T-cell (primary cell): ENCODE results near the gene STK10. TPM values are rescaled to one million over a fixed set of nuclear protein-coding genes. Genes with fewer than 3 reads are reported as not detected.
A peak's percentile ranks its signal among the peaks of the same experiment; 100 is the strongest.

Source experiments
- ATAC-seq, 4 experiments: fragments of 200-7000 bp in 3 of 4; fragments of 150-1000 bp in 1 of 4; cut with Tn5 transposase; replicated peaks in 1 of 4; 1 replicate in 3 of 4; 2 replicates in 1 of 4; pipeline ENCODE4 v1.10.0; 2021; ENCODE audit warnings: moderate library complexity in 3 of 4, mild to moderate bottlenecking in 2 of 4, moderate number of reproducible peaks in 1 of 4
- CTCF ChIA-PET, 2 donors: fragments of 300-600 bp; sonication (Branson Sonifier 250); formaldehyde crosslinking; loops; one replicate each; lab custom pipeline; 2022; ENCODE audit warnings: antibody characterized with exemption in 2 of 2; lab: Charles Lee
- POLR2A ChIA-PET, 2 donors: fragments of 300-600 bp; sonication (Branson Sonifier 250); formaldehyde crosslinking; loops; one replicate each; lab custom pipeline; 2022; ENCODE audit warnings: antibody characterized with exemption in 2 of 2; lab: Charles Lee
- DNase-seq, 35 experiments: peaks; one replicate each; pipeline versions ENCODE4 v3.0.0 to v3.0.0-alpha.2; 2013 to 2023
- H3K27ac ChIP-seq: one replicate; pipeline ENCODE4 v1.5.1; 2013; ENCODE audit warnings: low read length
- H3K27me3 ChIP-seq, 2 experiments: replicated peaks in 1 of 2; 1 replicate in 1 of 2; 2 replicates in 1 of 2; pipeline versions ENCODE4 v1.6.1 to v1.7.0; 2013; ENCODE audit warnings: low read length in 1 of 2, mixed read lengths in 1 of 2; ENCODE audit not compliant: control insufficient read depth in 2 of 2, insufficient read depth in 2 of 2; ENCODE audit errors: extremely low read depth in 1 of 2
- H3K36me3 ChIP-seq, 2 donors: 1 replicate in 1 of 2; 2 replicates in 1 of 2; pipeline versions ENCODE4 v1.6.1 to v1.7.0; 2013; ENCODE audit warnings: low read length in 1 of 2; ENCODE audit not compliant: control insufficient read depth in 2 of 2, insufficient read depth in 1 of 2; ENCODE audit errors: extremely low read depth in 1 of 2
- H3K4me1 ChIP-seq, 2 experiments: 1 replicate in 1 of 2; 2 replicates in 1 of 2; pipeline versions ENCODE4 v1.6.1 to v1.7.0; 2013; ENCODE audit warnings: low read length in 2 of 2, mixed read lengths in 1 of 2; ENCODE audit not compliant: insufficient read depth in 2 of 2, control insufficient read depth in 1 of 2; ENCODE audit errors: extremely low read depth in 1 of 2
- H3K4me3 ChIP-seq, 2 donors: 1 replicate in 1 of 2; 2 replicates in 1 of 2; pipeline versions ENCODE4 v1.5.1 to v1.7.0; 2013; ENCODE audit warnings: mild to moderate bottlenecking in 2 of 2, low read length in 1 of 2, moderate library complexity in 1 of 2; ENCODE audit not compliant: control insufficient read depth in 1 of 2; ENCODE audit errors: extremely low read depth in 1 of 2
- H3K9me3 ChIP-seq: 2 replicates; pipeline ENCODE4 v1.7.0; 2013
- H3K27ac Mint-ChIP-seq, 2 donors: one replicate each; pipeline ENCODE4 v1.8.0; 2020 to 2021; ENCODE audit warnings: mild to moderate bottlenecking in 2 of 2, mixed read lengths in 2 of 2
- H3K27me3 Mint-ChIP-seq, 2 donors: one replicate each; pipeline ENCODE4 v1.8.0; 2021 to 2022; ENCODE audit warnings: mixed read lengths in 2 of 2
- H3K36me3 Mint-ChIP-seq: one replicate; pipeline ENCODE4 v1.8.0; 2021; ENCODE audit warnings: mixed read lengths
- H3K4me1 Mint-ChIP-seq, 3 donors: one replicate each; pipeline ENCODE4 v1.8.0; 2020 to 2022; ENCODE audit warnings: mixed read lengths in 3 of 3, mild to moderate bottlenecking in 1 of 3
- H3K4me3 Mint-ChIP-seq, 3 donors: one replicate each; pipeline ENCODE4 v1.8.0; 2020 to 2022; ENCODE audit warnings: mild to moderate bottlenecking in 3 of 3, mixed read lengths in 3 of 3, moderate library complexity in 3 of 3
- H3K9me3 Mint-ChIP-seq, 3 donors: one replicate each; pipeline ENCODE4 v1.8.0; 2020 to 2022; ENCODE audit warnings: mixed read lengths in 3 of 3
- WGBS: methylation state at CpG from one replicate; pipeline ENCODE4 v1.1.5; 2013; ENCODE audit warnings: missing lambda C conversion rate; ENCODE audit not compliant: insufficient coverage; 5-methylcytosine and 5-hydroxymethylcytosine counted together
- total RNA-seq, 35 experiments: library from RNA in 6 of 35; stranded (reverse) in 6 of 35; fragments of 120-200 nt in 1 of 35; gene quantifications; one replicate each; pipeline versions ENCODE4 v1.2.1 to v1.2.4 and lab custom pipeline; 2013 to 2026

Gene STK10
- total RNA-seq, 5 donors from 2014 or later (not counting 1 experiment from before 2014, with no cell fraction given) = 305 to 437 (median 331) TPM

DNA sequence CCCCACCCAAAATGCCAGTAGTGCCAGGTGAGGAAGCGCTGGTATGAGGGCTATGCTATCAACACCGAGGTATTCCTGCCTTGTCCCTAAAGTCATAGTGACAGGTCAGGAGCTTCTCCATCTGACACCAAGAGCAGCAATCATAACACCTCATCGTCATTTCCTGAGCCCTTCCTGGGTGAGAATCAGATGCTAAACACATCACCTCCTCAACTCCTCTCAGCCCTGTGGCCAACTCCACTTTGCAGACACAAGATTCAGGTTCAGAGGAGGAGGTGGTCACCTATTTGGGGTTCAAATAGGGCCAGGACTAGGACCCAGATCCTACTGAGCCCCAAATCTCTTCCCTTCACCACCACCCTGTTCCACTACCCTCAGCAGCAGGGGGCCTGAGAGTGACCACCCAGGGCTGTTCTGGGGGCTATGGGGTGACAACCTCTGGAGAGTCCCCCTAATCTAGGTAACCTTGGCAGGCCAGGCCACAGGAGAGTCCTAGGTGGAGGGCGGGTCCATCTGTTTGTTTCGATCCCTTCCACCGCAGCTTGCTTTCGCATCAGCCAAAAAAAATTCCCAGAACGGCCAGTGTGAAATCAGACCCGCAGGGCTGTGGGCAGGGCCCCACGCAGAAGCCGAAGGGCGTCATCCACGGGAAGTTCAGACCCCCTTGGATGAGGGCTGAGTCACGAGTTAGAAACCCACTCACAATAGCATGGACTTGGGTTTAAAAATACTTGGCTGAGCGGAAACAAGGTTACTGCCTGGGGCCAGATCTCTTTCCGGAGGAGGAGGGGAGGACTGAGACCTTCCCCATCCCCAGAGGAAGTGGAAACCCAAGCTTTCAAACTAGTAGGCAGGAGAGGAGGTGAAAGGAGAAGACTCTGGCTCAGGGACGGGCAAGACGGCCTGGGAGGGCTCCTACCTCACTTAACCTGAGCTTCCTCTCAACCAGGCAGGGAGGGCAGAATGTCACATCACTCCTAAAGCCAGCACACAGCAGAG, 8.7 kb downstream of the STK10 start:
- DNase-seq (peak in 34 of 35 experiments; percentile 25 to 84 (median 52)), ATAC-seq (peak; percentile 36 to 47 (median 42))
- Mint-ChIP-seq H3K9me3 (no peaks in the 10 kb centered on the region), H3K4me3 (peak overlapping the region; percentile 79 to 95 (median 89)), H3K4me1 (peaks cover 84 to 98% (median 94%) of the 10 kb centered on the region in 3 donors), H3K27ac (peak overlapping the region; percentile 100), H3K36me3 (peaks cover 32% of the 10 kb centered on the region), H3K27me3 (no peaks in the 10 kb centered on the region)
- CTCF ChIA-PET = interaction anchor here (0.6 to 2.1 kb wide), 4 partner anchors 7 to 202 kb away, joined by 3 to 15 read pairs (median 8); partner anchors contain the start of gene STK10 (in 1 of the 2)
- H3K36me3 ChIP-seq = peaks cover 0 to 12% of the 10 kb centered on the region in 2 donors
- H3K4me1 ChIP-seq = peaks cover 60 to 97% of the 10 kb centered on the region in 2 experiments
- POLR2A ChIA-PET = interaction anchor here (0.5 to 1.2 kb wide), 9 partner anchors 7 to 1433 kb away, joined by 3 to 14 read pairs (median 3); partner anchors contain the start of gene FBXW11 (in 1 of the 2)
- H3K9me3 ChIP-seq = no peaks in the 10 kb centered on the region
- H3K27me3 ChIP-seq = no peaks in the 10 kb centered on the region
- 5% methylated on average over 8 of the region's 18 CpGs for WGBS
- peak overlapping the region; percentile 95 for H3K27ac ChIP-seq
- H3K4me3 ChIP-seq = peak overlapping the region; percentile 54 to 67

DNA sequence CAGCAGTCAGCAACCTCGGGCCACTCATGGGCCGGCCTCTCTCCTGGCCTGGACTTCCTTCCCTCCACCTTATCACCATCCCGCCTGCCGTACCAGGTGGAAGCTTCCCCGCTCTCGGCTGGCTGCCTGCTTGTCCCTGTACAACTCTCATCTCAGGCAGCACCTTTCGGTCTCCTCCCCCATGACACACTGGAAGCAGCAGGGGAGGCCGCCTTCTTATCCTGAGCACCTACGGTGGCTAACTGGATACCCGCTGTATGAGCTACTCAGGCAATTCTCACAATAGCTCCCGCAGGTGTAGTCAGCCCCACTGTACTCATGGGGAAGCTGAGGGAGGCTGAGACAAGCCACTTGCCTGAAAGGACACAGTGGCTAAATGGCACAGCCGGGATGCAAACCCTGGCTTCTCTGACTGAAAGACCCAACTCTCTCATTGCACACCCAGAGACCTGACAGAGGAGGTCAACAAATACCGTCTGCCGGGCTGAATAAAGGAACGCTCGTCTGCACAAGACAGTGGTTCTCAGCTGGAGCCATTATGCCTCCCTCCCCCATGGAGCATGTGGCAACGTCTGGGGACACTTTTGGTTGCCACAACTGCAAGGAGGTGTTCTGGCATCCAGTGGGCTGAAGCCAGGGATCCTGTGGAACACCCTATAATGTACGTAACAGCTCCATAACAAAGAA, 9.6 kb downstream of the STK10 start:
- Mint-ChIP-seq H3K4me1 (peaks cover 86 to 98% (median 94%) of the 10 kb centered on the region in 3 donors), H3K27me3 (no peaks in the 10 kb centered on the region), H3K36me3 (peaks cover 29% of the 10 kb centered on the region), H3K27ac (peak overlapping the region; percentile 100), H3K9me3 (no peaks in the 10 kb centered on the region), H3K4me3 (peak overlapping the region; percentile 79 to 95 (median 89))
- ChIA-PET CTCF (interaction anchor here (0.6 to 2.1 kb wide), 4 partner anchors 8 to 201 kb away, joined by 3 to 15 read pairs (median 8); partner anchors contain the start of gene STK10 (in 1 of the 2)), POLR2A (interaction anchor here (0.5 to 1.2 kb wide), 8 partner anchors 8 to 1434 kb away, joined by 3 to 14 read pairs (median 3); no protein-coding TSS in a partner anchor)
- Histone ChIP-seq H3K4me1 (peaks cover 57 to 97% of the 10 kb centered on the region in 2 experiments), H3K36me3 (peaks cover 0 to 12% of the 10 kb centered on the region in 2 donors), H3K9me3 (no peaks in the 10 kb centered on the region), H3K4me3 (peak overlapping the region; percentile 54 to 67), H3K27ac (peak overlapping the region; percentile 95), H3K27me3 (no peaks in the 10 kb centered on the region)
- DNase-seq (peak in 23 of 35 experiments; percentile 19 to 60 (median 42)), ATAC-seq (peak in 3 of 4 experiments; percentile 0 to 9 (median 2))
- 1% methylated on average over 14 of the region's 18 CpGs for WGBS

DNA sequence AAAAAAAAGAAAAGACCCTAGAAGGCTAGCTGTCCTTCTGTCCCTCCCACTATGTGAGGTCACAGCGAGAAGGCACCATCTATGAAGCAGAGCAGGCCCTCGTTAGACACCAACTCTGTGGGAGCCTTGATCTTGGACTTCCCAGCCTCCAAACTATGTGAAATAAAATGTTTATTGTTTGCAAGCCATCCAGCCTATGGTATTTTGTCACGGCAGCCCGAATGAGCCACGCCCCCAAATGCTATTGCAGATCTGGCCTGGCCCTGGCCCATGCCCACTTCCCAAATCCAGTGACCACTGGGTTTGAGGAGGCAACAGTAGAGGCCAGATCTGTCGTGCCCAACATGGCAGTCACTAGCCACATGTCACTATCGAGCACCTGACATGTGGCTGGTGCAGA, 10.8 kb downstream of the STK10 start:
- POLR2A ChIA-PET = interaction anchor here (0.6 to 4.5 kb wide), 3 partner anchors 9 to 155 kb away, joined by 3 to 68 read pairs (median 25); partner anchors contain the start of gene STK10 (in 1 of the 2)
- H3K27ac ChIP-seq = peak overlapping the region; percentile 95

DNA sequence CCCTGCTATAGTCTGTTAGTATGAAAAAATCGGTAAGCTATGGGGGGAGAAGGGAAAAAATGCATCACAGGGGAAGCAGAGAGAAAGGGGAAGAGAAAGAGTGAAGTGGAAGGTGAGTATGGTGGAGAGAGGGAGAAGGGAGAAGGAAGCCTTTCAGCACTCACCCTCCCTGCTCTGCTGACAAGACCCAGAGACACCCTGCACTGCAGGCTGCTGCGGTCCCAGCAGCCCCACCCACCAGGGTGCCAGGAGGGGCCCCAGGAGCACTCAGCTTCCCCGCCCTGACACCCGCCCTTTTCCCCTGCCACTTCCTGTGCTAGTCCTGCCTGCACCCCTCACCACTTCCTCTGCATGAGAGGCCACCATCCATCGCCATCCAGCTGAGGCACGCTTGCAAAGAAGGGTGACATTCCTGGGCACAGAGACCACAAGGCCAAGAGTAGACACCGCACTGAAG, 12.7 kb downstream of the STK10 start:
- Mint-ChIP-seq H3K27ac (peak overlapping the region; percentile 100), H3K4me1 (peaks cover 97 to 100% (median 99%) of the 10 kb centered on the region in 3 donors), H3K4me3 (peak overlapping the region; percentile 89 to 95 (median 89)), H3K9me3 (no peaks in the 10 kb centered on the region), H3K27me3 (no peaks in the 10 kb centered on the region), H3K36me3 (peaks cover 20% of the 10 kb centered on the region)
- ChIA-PET CTCF (interaction anchor here (0.6 to 5.2 kb wide), 10 partner anchors 8 to 168 kb away, joined by 3 to 119 read pairs (median 4); partner anchors contain the start of genes STK10 (in 2 of the 2) and FBXW11 (in 1 of the 2)), POLR2A (interaction anchor here (0.7 to 4.5 kb wide), 6 partner anchors 8 to 71 kb away, joined by 4 to 68 read pairs (median 8); partner anchors contain the start of gene STK10 (in 1 of the 2))
- H3K27ac ChIP-seq = peak overlapping the region; percentile 95
- 0% methylated on average over 7 of the region's 7 CpGs for WGBS
- peak; percentile 78 to 84 (median 82) for ATAC-seq
- peak; percentile 82 to 98 (median 95) for DNase-seq
- H3K4me3 ChIP-seq = peak overlapping the region; percentile 67 to 86
- peaks cover 0 to 22% of the 10 kb centered on the region in 2 donors for H3K36me3 ChIP-seq
- H3K9me3 ChIP-seq = no peaks in the 10 kb centered on the region
- H3K4me1 ChIP-seq = peaks cover 58 to 97% of the 10 kb centered on the region in 2 experiments
- H3K27me3 ChIP-seq = no peaks in the 10 kb centered on the region

More for the DNA sequence above, 10.8 kb downstream of the STK10 start:
- Histone ChIP-seq H3K27me3 (no peaks in the 10 kb centered on the region), H3K4me1 (peaks cover 58 to 97% of the 10 kb centered on the region in 2 experiments), H3K4me3 (no peak overlapping the region), H3K9me3 (no peaks in the 10 kb centered on the region), H3K36me3 (peaks cover 0 to 12% of the 10 kb centered on the region in 2 donors)
- H3K27me3 Mint-ChIP-seq = no peaks in the 10 kb centered on the region
- ATAC-seq (no peak), DNase-seq (no peak)
- H3K4me1 Mint-ChIP-seq = peaks cover 92 to 98% (median 93%) of the 10 kb centered on the region in 3 donors
- peak overlapping the region; percentile 34 to 95 (median 89) for H3K4me3 Mint-ChIP-seq
- 56% methylated on average over 3 of the region's 7 CpGs for WGBS
- peak overlapping the region; percentile 100 for H3K27ac Mint-ChIP-seq
- peaks cover 22% of the 10 kb centered on the region for H3K36me3 Mint-ChIP-seq
- no peaks in the 10 kb centered on the region for H3K9me3 Mint-ChIP-seq
- CTCF ChIA-PET = interaction anchor here (1.0 to 5.2 kb wide), 2 partner anchors 9 to 10 kb away, joined by 10 to 119 read pairs; partner anchors contain the start of gene STK10 (in 1 of the 2)

DNA sequence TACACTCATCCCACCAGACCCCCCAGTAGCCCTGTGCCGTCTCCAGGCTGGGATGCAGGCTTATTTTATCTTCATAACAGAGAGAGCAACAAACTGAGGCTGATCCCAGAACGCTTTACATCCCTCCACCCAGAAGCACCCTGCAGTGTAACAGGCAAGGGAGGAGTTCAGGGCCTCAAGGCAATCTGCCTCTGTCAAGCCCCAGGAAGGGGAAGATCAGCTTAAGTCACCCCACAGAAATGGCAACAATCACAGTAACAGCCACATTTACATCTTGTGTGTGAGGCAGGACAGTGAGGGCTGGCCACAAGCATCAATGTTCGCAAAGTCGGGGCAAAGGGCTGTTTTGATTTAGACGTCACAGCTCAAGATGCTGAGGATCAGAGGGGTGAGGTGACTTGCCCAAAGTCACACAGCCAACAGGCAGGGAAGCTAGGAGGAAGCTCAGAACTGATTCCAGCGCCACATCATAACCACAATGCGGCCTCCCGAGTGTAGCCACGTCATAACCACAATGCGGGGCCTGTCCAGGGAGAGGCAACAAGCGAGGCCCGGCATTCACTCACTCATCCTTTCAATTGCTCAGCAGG, 14.4 kb downstream of the STK10 start:
- DNase-seq (peak in 33 of 35 experiments; percentile 14 to 77 (median 48)), ATAC-seq (peak in 1 of 4 experiments; percentile 4)
- Histone ChIP-seq H3K4me1 (peaks cover 54 to 96% of the 10 kb centered on the region in 2 experiments), H3K27ac (peak overlapping the region; percentile 74), H3K9me3 (no peaks in the 10 kb centered on the region), H3K4me3 (peak overlapping the region; percentile 67 to 86), H3K36me3 (peaks cover 0 to 37% of the 10 kb centered on the region in 2 donors), H3K27me3 (no peaks in the 10 kb centered on the region)
- H3K9me3 Mint-ChIP-seq = no peaks in the 10 kb centered on the region
- ChIA-PET CTCF (interaction anchor here (0.7 to 5.2 kb wide), 10 partner anchors 9 to 120 kb away, joined by 3 to 119 read pairs (median 8); partner anchors contain the start of gene STK10 (in 2 of the 2)), POLR2A (interaction anchor here (0.5 to 4.5 kb wide), 7 partner anchors 9 to 750 kb away, joined by 4 to 68 read pairs (median 6); partner anchors contain the start of gene STK10 (in 1 of the 2))
- H3K27me3 Mint-ChIP-seq = no peaks in the 10 kb centered on the region
- WGBS = 0% methylated on average over 2 of the region's 12 CpGs
- peaks cover 35% of the 10 kb centered on the region for H3K36me3 Mint-ChIP-seq
- peak overlapping the region; percentile 100 for H3K27ac Mint-ChIP-seq
- peak overlapping the region; percentile 89 to 95 (median 89) for H3K4me3 Mint-ChIP-seq
- peaks cover 98 to 100% (median 99%) of the 10 kb centered on the region in 3 donors for H3K4me1 Mint-ChIP-seq
